ENCODE results near the gene LNX2.

The LNX2 gene

GRCh38 chr13:27620377-27621115 lies at the start of gene LNX2:
Gene LNX2 (minus strand): TSS chr13:27620529. CDS start chr13:27581703, 38,826 bp downstream.
- Histone ChIP-seq H3K36me3 (ENCODE audit: low read depth) (peaks cover 32% of the 10 kb centered on the region), H3K4me3 (ENCODE audit: severe bottlenecking) (peak within 1 kb of the TSS; percentile 66), H3K9me3 (ENCODE audit: severe bottlenecking) (no peaks in the 10 kb centered on the region), H3K27ac (ENCODE audit: poor library complexity, severe bottlenecking) (peak within 1 kb of the TSS; percentile 90), H3K27me3 (ENCODE audit: insufficient read depth, poor library complexity, severe bottlenecking) (no peaks in the 10 kb centered on the region), H3K4me1 (ENCODE audit: insufficient read depth, poor library complexity, severe bottlenecking) (peaks cover 22% of the 10 kb centered on the region)
- no peak for TF ChIP-seq CTCF (IDR thresholded peaks at IDR 0.05; ENCODE audit: poor library complexity, severe bottlenecking)
- DNase-seq (ENCODE audit: low spot score) (peak; percentile 95), ATAC-seq (ENCODE audit: low read depth) (peak; percentile 84)

GRCh38 chr13:27667946-27668345 lies 47.6 kb upstream of the LNX2 start:
- Histone ChIP-seq H3K4me1 (ENCODE audit: insufficient read depth, poor library complexity, severe bottlenecking) (no peaks in the 10 kb centered on the region), H3K9me3 (ENCODE audit: severe bottlenecking) (no peaks in the 10 kb centered on the region), H3K27me3 (ENCODE audit: insufficient read depth, poor library complexity, severe bottlenecking) (no peaks in the 10 kb centered on the region), H3K36me3 (ENCODE audit: low read depth) (peaks cover 9% of the 10 kb centered on the region; the same call in 1 of the 2 replicates), H3K4me3 (ENCODE audit: severe bottlenecking) (no peak overlapping the region), H3K27ac (ENCODE audit: poor library complexity, severe bottlenecking) (no peak overlapping the region)
- DNase-seq (ENCODE audit: low spot score) (no peak), ATAC-seq (ENCODE audit: low read depth) (no peak)
- TF ChIP-seq CTCF (IDR thresholded peaks at IDR 0.05; ENCODE audit: poor library complexity, severe bottlenecking): no peak

- no peak overlapping the region for H3K27ac ChIP-seq (ENCODE audit: poor library complexity, severe bottlenecking)
- no peaks in the 10 kb centered on the region for H3K9me3 ChIP-seq (ENCODE audit: severe bottlenecking)
- DNase-seq (ENCODE audit: low spot score) (no peak), ATAC-seq (ENCODE audit: low read depth) (no peak)
- no peak for TF ChIP-seq CTCF (IDR thresholded peaks at IDR 0.05; ENCODE audit: poor library complexity, severe bottlenecking)
- no peaks in the 10 kb centered on the region for H3K27me3 ChIP-seq (ENCODE audit: insufficient read depth, poor library complexity, severe bottlenecking)
- no peak overlapping the region for H3K4me3 ChIP-seq (ENCODE audit: severe bottlenecking)
- no peaks in the 10 kb centered on the region for H3K4me1 ChIP-seq (ENCODE audit: insufficient read depth, poor library complexity, severe bottlenecking)
- H3K36me3 ChIP-seq (ENCODE audit: low read depth): peaks cover 9% of the 10 kb centered on the region; the same call in 1 of the 2 replicates
These were observed 46.6 kb upstream of the LNX2 start for GRCh38 chr13:27666951-27667350.

GRCh38 chr13:27665761-27666160 lies 45.4 kb upstream of the LNX2 start:
- no peaks in the 10 kb centered on the region for H3K9me3 ChIP-seq (ENCODE audit: severe bottlenecking)
- H3K4me1 ChIP-seq (ENCODE audit: insufficient read depth, poor library complexity, severe bottlenecking): no peaks in the 10 kb centered on the region
- DNase-seq (ENCODE audit: low spot score): no peak
- ATAC-seq (ENCODE audit: low read depth): no peak
- H3K27ac ChIP-seq (ENCODE audit: poor library complexity, severe bottlenecking): no peak overlapping the region
- H3K27me3 ChIP-seq (ENCODE audit: insufficient read depth, poor library complexity, severe bottlenecking): no peaks in the 10 kb centered on the region
- TF ChIP-seq CTCF (IDR thresholded peaks at IDR 0.05; ENCODE audit: poor library complexity, severe bottlenecking): no peak
- H3K36me3 ChIP-seq (ENCODE audit: low read depth): peaks cover 9% of the 10 kb centered on the region; the same call in 1 of the 2 replicates
- no peak overlapping the region for H3K4me3 ChIP-seq (ENCODE audit: severe bottlenecking)

- H3K4me1 ChIP-seq (ENCODE audit: insufficient read depth, poor library complexity, severe bottlenecking): no peaks in the 10 kb centered on the region
- no peak overlapping the region for H3K4me3 ChIP-seq (ENCODE audit: severe bottlenecking)
- H3K27ac ChIP-seq (ENCODE audit: poor library complexity, severe bottlenecking): no peak overlapping the region
- TF ChIP-seq CTCF (IDR thresholded peaks at IDR 0.05; ENCODE audit: poor library complexity, severe bottlenecking): peak; percentile 32
- no peaks in the 10 kb centered on the region for H3K27me3 ChIP-seq (ENCODE audit: insufficient read depth, poor library complexity, severe bottlenecking)
- no peaks in the 10 kb centered on the region for H3K9me3 ChIP-seq (ENCODE audit: severe bottlenecking)
- ATAC-seq (ENCODE audit: low read depth) (no peak), DNase-seq (ENCODE audit: low spot score) (no peak)
- peaks cover 9% of the 10 kb centered on the region; the same call in 1 of the 2 replicates for H3K36me3 ChIP-seq (ENCODE audit: low read depth)
These were observed 45.0 kb upstream of the LNX2 start for GRCh38 chr13:27665333-27665732.

Data from RWPE2 (cell line).